HG02610 (cell line): ENCODE data around the gene ATP5PO.

Experiments used
- ATAC-seq: cut with Tn5 transposase; IDR thresholded peaks from one replicate; pipeline ENCODE4 v1.9.1; 2021; ENCODE audit warnings: mild to moderate bottlenecking, moderate library complexity; ENCODE audit not compliant: unreplicated experiment

The ATP5PO gene

DNA sequence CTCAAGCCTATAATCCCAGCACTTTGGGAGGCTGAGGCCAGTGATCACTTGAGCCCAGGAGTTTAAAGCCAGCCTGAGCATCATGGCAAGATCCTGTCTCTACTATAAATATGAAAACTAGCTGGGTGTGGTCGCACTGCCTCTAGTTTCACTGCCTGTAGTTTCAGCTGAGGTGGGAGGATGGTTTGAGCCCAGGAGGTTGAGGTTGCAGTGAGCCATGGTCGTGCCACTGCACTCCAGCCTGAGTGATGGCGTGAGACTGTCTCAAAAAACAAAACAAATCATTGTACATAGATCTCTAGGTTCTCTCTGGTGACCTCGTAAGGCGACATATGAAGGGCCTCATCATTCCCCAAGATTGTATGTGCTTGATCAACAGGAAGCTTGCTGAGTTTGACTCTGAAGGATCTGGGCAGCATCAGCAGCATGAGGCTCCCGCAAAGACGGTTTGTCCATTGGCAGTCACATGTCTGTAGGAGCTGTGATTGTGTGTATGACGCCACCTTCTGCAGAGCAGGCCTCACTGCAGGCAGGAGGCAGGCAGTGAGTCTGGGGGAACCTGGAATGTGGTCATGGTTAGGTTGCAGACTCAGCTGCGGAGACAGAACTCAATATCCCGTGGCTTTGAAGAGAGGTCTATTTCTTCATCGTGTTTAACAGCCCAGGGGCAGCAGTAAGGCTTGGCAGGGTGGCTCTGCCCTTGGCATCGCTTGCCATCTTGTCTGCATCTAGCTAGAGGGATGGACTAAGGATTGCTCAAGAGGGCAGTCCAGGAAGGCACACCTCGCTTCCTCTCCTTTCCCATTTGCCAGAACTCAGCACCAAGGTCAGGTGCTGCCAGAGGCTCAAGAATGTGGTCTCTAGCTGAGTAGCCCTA, 14.0 kb downstream of the ATP5PO start:
- no peak for ATAC-seq

DNA sequence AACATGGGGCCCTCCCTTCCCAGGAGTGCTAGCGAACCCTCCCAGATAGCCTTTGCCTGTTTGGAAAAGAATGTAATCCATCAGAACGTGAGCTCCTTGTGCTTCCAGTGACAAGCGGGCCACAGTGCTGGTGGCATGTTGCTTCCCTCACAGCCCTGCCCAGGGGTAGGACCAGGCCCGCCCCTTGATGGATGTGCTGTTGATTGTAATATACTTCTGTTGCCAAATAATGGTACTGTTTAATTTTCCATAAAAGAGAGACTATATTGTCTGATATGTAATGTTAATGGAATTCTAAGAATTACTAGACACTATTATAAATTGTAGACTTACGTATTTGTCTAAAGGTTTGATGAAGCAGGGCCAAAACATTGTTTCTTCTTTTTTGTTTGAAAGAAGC, 16.4 kb downstream of the ATP5PO start:
- ATAC-seq: no peak

DNA sequence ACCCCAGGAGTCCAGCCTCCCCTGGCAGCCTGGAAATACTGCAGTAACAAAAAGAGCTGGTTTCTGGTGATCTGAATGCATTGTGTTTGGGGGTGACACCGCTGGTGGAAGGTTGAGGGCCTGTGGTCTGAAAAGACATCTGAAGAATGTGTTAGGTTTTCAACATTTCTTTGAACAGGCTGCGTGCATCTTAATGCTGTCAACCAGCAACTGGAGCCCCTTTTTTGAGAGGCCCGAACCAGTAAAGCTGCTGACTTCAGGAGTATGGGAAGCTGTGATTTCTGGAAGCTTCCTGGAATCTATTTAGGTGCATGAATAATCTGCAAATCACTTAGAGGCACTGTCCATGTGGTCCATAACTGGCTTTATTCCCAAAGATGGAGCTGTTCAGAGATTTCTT, 17.0 kb downstream of the ATP5PO start:
- ATAC-seq: no peak

DNA sequence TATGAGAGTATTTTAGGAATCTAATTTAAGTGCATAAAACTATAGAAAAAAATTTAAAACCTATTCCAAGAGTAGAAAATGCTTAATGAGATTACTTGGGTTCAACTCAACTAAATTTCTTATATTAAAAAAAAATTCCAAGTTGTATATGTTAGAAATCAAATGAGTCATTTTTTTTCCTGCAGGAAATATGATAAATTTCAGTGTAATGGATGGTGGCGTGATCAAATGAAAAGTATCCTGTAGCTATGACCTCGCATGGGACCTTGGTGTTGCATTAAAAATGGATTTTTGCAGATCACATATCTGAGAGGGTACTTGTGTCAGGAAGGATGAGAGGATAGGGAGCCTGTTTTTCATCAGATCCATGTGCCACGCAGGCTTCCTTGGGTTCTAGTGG, 17.9 kb downstream of the ATP5PO start:
- ATAC-seq: no peak

DNA sequence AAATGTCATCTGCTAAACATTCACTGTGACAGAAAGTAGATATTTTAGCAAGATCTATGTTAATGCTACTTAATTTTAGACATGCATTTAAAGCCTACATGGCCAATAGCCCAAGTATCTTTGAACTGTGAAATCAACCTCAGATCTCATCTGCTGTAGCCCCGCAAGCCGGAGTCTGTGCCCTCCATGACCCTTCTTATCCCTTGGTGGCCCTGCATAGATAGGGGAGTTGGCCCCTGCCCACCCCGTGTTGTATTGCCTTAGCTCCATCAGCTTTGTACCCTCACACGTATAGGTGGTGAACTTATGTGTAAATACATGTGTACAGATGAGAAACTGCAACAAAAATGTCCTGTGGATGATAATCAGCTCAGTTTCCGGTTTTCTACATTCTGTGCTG, 18.5 kb downstream of the ATP5PO start:
- no peak for ATAC-seq

DNA sequence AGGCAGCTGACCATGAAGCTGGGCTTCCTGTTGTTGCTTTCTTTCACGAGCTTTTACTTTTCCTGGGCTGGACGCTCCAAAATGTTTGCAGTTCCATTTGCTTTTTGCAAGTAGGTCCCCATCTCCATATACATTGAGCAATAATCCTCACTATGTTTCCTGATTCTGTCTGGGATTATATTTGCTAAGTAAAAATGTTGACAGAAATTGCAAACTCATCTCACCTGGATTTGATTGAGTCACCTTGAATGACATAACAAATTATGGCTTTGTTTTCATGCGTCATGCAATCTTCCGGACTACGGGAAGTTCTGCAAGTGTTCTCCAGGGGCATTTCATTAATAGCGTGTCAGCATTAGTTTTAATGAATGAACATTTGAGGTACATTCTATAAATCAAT, 18.9 kb downstream of the ATP5PO start:
- no peak for ATAC-seq

DNA sequence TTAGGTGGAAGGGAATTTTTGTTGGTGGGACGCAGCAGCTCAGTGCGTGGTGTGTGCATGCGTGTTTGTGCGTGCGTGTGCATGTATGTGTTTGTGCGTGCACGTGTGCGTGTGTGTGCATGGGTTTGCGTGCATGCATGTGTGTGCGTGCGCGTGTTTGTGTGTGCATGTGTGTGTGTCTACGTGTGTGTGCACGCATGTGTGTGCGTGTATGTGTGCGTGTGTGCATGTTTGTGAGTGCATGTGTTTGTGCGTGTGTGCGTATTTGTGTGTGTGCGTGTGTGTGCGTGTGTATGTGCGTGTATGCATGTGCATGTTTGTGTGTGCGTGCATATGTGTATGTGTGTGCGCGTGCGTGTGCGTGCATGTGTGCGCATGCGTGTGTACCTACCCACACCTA, 20.2 kb downstream of the ATP5PO start:
- ATAC-seq: no peak

DNA sequence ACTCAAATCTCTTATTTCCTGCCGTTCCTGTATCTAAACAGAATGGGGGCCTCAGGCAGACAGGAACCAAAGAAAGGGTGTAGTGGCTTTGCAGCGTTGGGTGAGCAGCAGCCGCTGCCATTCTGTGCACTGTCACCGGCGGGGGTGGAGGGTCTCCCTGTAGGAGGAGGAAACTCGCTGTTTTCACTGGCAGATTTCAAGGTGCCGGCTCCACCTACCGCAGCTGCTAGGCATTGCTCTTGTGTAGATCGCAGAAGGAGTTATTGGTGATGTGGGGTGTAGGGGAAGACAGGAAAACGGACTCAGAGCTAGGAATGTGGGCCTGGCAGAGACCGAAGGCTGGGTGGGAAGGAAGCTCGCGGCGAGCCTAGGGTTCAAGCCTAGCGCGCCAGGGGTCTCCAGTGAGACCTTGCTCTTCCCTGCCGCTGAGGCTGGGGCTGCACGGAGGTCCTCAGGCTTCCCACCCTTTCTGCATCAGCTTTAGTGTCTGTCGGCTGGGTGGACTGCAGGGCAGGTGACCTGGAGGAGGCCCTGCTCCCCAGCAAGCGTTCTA, 20.8 kb downstream of the ATP5PO start:
- no peak for ATAC-seq

DNA sequence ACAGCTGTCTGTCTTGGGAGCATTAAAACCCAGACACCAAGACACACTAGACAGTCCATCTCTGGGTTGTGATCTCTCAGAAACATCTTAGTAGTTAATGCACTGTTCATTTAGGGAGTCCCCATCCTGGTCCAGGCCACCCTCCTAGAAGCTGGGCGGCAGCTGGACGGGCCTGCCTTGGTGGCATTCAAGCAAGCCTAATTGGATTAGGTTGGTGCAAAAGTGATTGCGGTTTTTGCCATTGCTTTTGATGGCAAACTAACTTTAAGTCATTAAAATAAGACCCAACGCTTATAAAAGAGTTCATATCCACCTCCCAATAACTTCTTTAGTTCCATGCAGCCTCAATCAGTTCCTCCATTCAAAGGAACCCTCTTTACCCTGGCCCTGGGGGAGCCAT, 21.7 kb downstream of the ATP5PO start:
- no peak for ATAC-seq

DNA sequence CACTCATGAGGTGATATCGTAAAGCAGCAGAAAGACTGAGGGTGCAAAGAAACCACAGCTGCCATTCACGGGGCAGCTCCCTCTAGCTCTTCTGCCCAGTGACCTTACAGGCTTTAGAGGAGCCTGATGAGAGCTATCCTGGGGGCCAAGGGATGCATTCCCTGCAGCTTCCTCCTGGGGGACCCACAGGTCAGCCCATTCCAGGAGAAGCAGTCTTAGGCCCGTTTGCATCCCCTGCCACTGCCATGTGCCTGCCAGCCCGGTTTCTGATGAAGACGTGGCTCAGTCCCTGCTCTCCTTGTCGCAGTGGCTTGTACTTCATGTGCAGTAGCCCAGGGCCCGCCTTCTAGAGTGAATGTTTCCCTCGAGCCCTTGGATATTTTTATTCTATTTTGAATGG, 22.8 kb downstream of the ATP5PO start:
- no peak for ATAC-seq

DNA sequence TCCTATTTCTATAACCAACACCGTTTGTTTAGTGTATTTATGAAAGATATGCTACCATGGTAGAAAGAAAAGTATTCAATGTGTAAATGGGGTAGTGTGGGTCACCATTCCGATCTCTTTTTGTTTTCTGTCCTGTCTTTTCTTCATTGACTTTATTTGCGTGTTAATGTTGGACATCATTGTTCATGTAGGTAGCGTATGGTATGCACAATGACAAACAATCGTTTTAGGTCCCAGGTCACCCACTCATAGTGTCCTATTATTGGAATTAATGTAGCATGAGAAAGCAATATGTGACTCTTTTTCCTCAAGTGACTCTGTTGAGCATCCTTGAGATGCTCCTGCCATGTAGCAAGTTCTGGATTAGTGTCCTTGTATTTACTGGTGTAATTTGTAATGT, 25.4 kb downstream of the ATP5PO start:
- ATAC-seq: no peak

DNA sequence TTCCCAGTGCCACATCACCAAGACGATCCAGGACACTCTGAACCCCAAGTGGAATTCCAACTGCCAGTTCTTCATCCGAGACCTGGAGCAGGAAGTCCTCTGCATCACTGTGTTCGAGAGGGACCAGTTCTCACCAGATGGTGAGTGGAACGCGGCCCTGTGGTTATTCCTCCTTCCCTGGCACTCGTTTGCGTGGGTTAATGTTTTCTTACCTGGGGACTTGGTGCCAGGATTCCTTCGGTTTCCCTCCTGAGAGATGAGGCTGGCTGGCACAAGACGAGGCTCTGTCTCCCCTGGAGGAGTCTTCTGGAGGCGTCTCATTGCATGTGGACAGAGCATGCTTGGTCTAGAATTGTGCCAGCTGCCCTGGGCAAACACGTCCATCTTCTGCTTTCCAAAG, 29.3 kb downstream of the ATP5PO start:
- no peak for ATAC-seq

DNA sequence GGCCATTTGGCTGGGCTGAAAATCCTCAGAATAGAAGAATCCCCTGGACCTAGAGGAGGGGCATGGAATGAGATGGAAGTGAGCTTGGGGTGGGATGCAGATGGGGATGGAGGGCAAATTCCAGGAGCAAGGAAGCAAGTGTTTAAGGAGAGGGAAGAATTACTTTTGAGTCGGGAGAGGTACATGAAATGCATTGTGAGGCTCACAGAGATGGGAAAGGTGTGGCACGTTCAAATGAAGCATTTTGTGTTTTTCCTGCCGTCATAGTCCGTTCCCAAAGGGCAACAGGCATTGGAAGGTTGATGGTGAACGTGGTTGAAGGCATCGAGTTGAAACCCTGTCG, 30.5 kb downstream of the ATP5PO start:
- ATAC-seq: no peak

DNA sequence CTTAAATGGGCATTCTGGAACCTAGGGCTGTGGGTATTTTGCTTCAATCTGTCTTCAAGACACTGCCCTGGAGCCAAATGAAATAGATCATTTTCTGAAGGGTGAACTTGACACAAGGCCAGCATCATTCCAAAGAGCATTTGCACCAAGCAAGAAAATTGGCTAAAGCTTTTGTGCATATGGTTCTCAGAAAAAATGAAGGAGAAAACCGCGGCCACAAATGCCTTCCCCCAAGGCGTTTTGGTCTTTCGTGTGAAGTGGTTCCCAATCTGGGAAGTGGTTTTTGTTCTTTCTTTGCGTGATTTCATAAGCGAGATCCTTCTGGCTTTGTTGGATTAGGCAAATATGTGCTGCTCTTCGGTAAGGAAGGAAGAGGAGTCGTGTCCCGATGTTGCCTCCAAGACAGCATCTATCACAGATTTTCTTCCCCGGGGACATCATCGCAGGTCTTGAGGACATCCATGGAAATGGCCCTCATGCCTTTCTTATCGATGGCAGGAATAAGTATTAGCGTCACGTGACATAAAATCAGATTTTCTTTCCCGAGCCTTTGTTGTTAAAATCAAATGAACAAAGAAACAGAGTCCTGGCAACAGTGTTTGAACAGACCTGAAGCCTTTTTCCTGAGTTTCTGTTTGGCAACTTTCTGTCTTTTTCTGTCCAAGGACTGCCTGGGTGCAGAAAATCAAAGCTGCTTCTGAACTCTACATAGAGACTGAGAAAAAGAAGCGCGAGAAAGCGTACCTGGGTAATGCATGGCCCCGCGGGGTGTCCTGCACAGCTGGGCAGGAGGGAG, 31.0 kb downstream of the ATP5PO start:
- ATAC-seq: no peak

DNA sequence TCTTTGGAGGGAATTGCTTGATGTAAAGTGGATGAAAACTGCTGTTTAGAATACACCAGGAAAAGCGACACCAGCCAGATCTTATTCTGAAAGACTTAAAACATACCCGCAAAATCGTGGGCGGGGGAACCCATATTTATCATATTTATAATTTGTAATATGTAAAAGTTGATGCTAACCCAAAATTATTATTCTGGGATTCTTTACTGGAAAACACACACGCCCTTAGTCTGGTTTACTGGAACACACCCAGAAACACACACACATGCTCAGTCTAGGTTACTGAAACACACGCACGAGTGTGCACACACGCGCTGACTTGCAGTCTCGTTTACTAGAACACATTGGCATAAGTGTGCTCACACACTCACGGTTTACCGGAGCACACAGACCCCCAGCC, 32.5 kb downstream of the ATP5PO start:
- no peak for ATAC-seq

DNA sequence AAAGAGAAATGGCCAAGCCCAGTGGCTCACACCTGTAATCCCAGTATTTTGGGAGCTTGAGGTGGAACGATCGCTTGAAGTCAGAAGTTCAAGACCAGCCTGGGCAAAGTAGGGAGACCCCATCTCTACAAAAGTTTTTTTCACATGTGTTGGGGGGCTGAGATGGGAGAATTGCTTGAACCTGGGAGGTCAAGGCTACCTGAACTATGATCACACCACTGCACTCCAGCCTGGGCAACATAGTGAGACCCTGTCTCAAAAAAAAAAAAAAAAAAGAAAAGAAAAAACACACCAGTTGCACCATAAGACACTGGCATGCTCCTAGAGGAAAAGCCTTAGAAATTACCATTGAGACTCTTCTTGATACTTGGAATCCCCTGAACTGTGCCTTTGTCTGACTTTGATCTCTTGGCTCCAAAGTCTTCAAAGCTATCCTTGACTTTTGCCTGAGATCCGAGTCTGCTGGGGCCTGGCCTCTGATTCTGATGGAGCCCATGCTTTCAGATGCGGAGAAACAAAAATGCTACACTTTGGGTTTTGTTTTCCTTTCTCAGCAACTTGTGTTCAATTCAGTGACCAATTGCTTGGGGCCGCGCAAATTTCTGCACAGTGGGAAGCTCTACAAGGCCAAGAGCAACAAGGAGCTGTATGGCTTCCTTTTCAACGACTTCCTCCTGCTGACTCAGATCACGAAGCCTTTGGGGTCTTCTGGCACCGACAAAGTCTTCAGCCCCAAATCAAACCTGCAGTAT, 33.7 kb downstream of the ATP5PO start:
- no peak for ATAC-seq

DNA sequence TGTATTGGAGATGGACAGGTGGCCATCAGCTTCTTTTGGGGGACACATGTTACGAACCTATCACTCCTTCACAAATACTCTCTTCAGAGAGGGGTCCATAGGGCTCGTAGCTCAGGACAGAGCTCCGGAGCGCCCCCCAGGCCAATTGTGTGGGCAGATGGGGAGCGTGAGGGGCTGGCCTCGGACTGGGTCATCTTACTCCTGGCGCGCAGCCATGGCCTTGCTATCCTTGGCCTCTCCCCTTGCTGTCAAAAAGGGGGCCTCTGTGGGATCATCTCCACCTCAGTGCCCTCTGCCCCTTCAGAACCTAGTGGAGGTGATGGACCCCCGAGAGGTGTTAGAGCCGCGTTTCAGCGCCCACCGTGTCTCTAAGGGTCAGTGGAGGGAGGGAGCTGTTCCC, 35.0 kb downstream of the ATP5PO start:
- ATAC-seq: no peak

DNA sequence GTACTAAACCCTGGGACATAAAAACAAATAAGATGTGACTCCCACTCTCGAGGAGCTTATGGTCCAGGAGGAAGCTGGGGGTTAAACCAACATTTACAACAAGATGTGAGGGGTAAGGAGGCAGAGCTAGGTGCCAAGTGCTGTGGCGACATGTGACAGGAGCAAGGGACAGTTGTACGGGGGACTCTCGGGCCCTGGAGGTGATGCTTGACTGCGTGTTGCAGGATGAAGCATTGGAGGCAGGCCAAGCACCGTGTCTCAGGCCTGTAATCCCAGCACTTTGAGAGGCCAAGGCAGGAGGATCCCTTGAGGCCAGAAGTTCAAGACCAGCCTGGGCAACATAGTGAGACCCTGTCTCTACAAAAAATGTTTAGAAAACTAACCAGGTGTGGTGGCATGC, 36.8 kb downstream of the ATP5PO start:
- no peak for ATAC-seq

DNA sequence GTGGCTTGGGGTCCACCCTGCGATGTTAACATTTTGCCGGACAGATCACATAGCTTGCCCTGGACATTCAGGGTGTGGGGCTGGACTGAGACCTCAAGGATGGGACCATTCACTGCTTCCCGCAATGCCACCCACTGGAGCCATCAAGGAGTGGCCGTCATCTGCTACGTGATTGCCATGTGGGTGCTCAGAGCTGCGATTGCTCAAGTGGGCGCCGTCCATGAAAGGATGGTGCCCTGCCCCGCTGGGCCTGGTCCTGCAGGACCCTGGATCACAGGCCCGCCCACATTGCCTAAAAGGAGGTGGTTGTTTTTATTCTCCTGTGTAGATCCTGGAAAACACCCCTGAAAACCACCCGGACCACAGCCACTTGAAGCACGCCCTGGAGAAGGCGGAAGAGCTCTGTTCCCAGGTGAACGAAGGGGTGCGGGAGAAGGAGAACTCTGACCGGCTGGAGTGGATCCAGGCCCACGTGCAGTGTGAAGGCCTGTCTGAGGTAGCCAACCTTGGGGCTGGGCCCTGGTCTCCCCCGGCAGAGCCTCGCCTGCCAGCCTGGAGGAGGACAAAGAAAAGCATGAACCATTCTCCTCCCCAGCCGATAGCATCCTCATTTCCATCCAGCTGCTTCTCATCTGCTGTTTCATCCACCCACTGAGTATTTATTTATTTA, 40.4 kb downstream of the ATP5PO start:
- no peak for ATAC-seq

DNA sequence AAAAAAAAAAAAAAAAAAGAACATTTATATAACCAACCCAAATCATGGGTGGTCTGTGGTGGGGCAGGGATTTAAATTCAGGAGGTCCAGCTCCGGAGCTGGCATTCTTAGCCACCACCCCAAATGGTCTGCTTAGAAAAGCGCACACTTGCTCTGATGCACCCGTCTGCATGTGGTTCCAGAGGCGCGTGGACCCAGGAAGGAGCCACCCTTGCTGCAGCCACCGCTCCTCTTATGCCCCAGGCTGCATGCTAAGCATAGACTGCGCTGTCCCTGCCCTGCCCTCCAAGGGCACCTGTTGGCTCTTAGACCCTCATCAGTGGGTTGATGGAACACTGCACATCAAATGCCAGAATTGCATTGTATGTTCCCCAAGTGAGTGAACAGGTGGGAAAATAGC, 41.4 kb downstream of the ATP5PO start:
- ATAC-seq: no peak
